ENCODE measurements around the gene ACACB. TPM values are rescaled to one million over a fixed set of nuclear protein-coding genes. Genes with fewer than 3 reads are reported as not detected.

Gene ACACB
- total RNA-seq, 1 donor from 2014 or later = 155 TPM

DNA sequence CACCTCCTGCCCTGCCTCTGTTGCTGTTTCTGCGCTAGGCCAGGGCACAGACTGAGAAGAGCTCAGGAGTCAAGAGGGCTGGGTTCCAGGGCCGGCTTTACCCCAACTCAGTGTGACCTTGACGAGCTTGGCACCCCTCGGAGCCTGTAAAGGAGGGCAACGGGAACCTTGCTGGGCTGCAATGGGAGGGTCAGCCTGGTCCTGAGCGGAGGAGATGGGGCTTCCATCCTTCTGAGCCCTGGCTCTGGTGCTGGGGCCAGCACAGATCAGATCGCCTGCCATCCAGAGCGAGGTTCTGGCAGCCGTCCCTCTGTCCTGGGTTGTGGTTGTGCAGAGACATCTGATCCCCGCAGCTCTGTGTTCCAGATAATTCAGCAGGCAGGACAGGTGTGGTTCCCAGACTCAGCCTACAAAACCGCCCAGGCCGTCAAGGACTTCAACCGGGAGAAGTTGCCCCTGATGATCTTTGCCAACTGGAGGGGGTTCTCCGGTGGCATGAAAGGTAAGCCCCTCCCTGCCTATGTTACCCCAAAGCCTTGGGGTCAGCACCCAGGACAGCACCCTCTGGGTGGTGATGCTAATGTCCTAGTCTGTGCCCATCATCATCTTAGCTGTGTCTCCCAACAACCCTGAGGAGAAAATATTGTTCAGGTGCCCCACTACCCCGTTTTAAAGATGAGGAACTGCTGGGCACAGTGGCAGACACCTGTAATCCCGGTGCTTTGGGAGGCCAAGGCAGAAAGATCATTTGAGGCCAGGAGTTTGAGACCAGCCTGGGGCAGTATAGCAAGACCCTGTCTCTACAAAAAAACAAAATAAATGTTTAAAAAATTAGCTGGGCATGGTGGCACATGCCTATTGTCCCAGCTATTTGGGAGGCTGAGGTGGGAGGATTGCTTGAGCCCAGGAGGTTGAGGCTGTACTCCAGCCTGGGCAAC lies 142.5 kb downstream of the ACACB start:
- DNase-seq = no peak

- DNase-seq = no peak
These were observed 143.1 kb downstream of the ACACB start for GRCh38 chr12:109259545-109259895.

DNA sequence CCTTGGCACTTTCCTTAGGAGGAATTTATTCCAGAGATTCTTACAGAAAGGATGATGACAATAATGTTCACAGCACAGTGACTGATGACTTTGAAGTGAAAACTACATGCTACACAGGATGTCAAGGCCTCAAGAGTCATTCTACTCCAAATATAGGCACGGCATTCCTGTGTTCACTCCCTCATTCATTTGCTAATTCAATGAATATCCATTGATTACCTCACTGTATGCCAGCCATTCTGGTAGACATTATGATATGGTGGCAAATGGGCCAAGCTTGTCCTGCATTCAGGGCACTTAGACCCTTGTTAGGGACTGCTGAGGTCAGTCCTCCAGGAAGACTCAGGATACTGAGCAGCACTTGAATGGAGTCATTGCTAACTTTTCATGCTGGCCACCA lies 144.7 kb downstream of the ACACB start:
- no peak for DNase-seq

DNA sequence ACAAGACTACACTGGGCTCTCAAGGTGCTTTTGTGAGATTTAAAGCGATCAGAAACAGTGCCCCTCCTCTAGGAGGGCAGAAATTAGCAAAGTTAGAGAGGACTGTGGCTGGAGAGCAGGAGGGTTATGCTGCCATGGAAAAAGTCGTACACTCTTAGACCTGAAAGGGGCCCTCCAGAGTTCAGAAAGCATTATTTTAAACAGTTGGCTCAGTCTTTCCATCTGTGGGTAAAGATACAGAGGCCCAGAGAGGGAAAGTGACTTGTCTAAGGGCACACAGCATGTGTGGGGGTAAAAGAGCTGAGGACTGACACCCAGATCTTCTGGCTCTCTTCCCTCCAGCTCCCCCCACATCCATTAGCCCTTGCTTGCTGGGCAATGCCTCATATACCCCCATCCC lies 145.6 kb downstream of the ACACB start:
- no peak for DNase-seq

- DNase-seq = no peak
These were observed 147.1 kb downstream of the ACACB start for GRCh38 chr12:109263439-109263838.

DNA sequence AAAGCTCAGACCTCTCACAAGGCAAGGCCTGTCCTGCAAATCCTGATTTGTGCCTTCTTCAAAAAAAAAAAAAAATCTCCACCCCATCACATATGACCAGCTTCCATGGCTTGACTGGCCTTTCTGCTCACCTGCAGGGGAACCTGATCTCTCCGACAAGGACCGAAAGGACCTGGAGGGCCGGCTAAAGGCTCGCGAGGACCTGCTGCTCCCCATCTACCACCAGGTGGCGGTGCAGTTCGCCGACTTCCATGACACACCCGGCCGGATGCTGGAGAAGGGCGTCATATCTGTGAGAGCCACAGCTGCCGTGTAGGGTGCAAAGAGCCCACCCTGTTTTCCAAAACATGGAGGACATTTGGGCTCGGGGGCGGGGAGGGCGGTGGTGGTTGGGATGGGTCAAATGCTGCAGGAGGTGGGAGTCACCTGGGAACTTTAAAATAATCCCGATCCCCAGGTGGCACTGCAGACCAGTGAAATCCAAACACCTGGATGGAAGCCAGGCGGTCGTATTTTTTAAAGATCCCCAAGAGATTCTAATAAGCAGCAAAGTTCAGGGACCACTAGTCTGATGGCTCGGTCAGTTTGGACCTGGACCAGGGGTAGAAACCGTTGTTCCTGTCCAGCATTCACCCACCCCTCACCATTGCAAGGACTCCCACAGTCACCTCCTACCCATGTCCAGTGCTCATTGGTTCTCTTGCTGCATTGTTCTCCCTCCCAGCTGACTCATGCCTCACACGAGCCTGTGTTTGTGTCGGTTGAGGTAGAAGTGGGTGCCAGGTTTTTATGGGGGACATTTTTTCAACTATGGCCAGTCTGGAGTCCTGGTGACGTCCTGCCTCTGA lies 147.9 kb downstream of the ACACB start:
- DNase-seq = peak; percentile 29

GRCh38 chr12:109264943-109265650 lies 148.7 kb downstream of the ACACB start:
- no peak for DNase-seq

- DNase-seq = peak; percentile 3
These were observed 149.9 kb downstream of the ACACB start for GRCh38 chr12:109266106-109266879.

DNA sequence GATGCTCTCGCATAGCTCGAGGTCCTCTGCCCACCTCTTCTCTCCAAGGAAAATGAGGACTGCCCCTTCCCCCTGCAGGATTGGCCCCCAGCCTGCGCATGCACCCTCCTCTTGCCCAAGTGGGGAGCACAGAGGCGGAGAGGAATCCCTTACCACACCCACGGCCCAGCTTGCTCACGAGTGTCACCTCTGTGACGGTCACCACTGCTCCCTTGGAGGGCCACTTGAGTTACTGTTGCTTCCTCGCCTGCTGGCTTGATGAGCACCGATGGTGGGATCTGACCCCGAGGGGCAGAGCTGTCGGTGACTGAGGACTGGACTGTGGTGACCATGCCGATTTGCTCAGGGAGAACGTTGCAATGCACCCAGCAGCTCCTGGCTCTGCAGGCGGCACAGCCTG lies 151.0 kb downstream of the ACACB start:
- DNase-seq = no peak

DNA sequence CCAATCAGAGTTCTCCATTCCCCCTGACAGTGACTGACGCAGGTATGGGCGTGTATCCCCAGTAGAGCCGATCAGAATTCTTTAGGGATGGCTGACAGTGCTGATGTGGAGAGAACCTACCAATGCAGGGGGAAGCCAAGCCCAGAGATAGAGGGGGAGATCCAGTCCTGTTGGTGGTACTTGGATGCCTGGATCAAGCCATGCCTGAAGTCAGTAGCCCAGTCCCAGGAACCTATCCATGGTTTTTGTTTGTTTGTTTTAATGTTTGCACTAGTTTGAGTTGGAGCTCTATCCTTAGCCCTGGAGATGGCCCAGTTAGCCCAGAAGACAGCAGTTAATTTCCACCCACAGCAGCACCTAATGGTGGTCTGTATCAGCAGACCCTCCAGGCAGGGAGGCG lies 152.5 kb downstream of the ACACB start:
- DNase-seq = no peak

- DNase-seq = no peak
These were observed 153.0 kb downstream of the ACACB start for GRCh38 chr12:109269428-109269827.

- no peak for DNase-seq
These were observed 154.1 kb downstream of the ACACB start for GRCh38 chr12:109270494-109270893.

GRCh38 chr12:109271418-109271817 lies 155.0 kb downstream of the ACACB start:
- no peak for DNase-seq

DNA sequence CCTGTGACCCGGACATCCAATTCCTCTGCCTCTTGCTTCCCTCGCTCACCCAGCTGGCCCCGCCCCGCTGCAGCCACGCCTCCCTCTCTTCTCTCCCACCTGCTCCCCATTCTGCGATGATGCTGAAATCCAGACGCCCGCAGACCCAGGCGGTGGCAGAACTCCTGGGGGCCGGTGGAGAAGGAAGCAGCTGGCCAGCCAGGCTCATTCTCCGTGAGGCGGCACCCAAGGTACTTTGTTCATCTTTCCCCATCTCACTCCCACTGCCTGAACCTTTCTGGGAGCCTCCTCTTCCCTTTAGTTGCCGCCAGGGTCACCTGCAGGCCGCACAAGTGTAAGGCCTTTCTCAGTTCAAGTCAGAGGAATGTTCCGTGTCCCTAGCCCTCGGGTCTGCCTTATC lies 157.0 kb downstream of the ACACB start:
- DNase-seq = no peak

- no peak for DNase-seq
These were observed 158.0 kb downstream of the ACACB start for GRCh38 chr12:109274381-109274780.

DNA sequence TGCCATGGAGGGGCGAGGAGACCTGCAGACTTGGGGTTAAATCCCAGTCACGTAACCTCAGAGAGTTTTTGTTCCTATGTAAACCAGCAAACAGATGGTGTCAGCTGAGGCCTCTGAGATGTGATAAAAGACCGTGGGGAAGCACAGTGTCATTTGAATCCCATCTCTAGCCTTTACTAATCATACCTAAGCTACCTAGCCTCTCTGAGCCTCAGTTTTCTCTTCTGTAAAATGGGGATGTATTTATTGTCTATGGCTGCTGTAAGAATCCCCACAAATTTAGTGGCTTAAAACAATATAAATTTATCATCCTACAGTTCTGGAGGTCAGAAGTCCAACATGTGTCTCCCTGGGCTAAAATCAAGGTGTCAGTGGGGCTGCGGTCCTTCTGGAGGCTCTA lies 158.8 kb downstream of the ACACB start:
- no peak for DNase-seq

DNA sequence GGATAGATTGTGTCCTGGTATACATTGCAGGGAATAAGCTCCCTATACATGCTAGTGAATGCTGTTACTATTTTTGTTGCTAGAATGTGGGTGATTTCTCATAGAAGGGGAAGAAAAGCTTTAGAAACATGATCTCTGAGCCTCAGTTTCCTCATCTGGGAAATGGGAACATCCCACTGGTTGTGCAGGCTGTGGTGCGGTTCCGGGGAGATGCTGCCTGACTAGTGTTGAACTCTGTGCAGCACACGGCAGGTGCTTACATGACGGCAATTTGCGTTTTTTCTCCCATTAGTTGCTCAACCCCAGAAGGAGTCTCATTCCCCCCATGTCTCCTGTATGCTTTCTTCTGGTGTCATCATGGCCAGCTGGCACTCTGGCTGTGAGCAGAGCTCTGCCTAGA lies 159.8 kb downstream of the ACACB start:
- no peak for DNase-seq

GRCh38 chr12:109277255-109277898 lies 161.0 kb downstream of the ACACB start:
- no peak for DNase-seq

GRCh38 chr12:109277899-109278762 lies 161.7 kb downstream of the ACACB start:
- peak; percentile 56 for DNase-seq

DNA sequence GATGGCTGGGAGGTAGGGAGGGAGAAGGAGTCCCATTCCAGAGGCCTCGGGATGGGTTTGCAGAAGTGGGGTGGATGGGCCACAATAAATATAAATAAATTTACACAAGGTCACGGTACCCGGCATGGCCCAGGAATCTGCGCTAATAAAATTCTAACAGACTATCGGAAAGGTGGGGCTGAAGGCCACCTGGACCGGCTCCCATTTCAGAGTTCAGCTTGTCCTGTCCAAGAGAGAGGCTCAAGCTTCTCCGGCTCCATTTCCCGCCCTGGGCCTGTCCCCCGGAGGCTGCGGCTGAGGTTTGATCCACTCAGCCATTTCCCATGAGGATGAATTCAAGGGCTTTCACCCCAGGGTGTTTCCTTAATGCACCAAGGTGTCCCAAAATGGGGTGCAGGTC lies 162.5 kb downstream of the ACACB start:
- DNase-seq = no peak

All from skin of body (tissue), 2 donors.